ENCODE results near the gene AMPD1. TPM values are rescaled to one million over a fixed set of nuclear protein-coding genes. Genes with fewer than 3 reads are reported as not detected.

The AMPD1 gene
- polyA plus RNA-seq (2012; ENCODE audit: low read depth, missing spikeins): not detected

GRCh38 chr1:114695430-114696058, at the start of gene AMPD1:
AMPD1 (minus strand) TSS chr1:114695546; CDS start chr1:114695471, 75 bp downstream.
- no peak for DNase-seq (ENCODE audit: insufficient read length, low spot score)
- no peak for FAIRE-seq
- TF ChIP-seq POLR2AphosphoS5 (IDR thresholded peaks at IDR 0.05; ENCODE audit: low read depth, low read length): no peak
- TF ChIP-seq SPI1 (IDR thresholded peaks at IDR 0.05; ENCODE audit: low read depth, low read length): no peak
- no peak for TF ChIP-seq POU2F2 (IDR thresholded peaks at IDR 0.05; ENCODE audit: low read depth, low read length)
- TF ChIP-seq POLR2A (IDR thresholded peaks at IDR 0.05; ENCODE audit: low read depth, low read length): no peak
- TF ChIP-seq PAX5 (IDR thresholded peaks at IDR 0.05; ENCODE audit: insufficient read depth, low read length, severe bottlenecking): no peak
- no peak for TF ChIP-seq TAF1 (IDR thresholded peaks at IDR 0.05; ENCODE audit: low read depth, low read length)

GRCh38 chr1:114741963-114742746, 46.8 kb upstream of the AMPD1 start:
- DNase-seq (ENCODE audit: insufficient read length, low spot score) (no peak), FAIRE-seq (no peak)
- TF ChIP-seq POLR2AphosphoS5 (IDR thresholded peaks at IDR 0.05; ENCODE audit: low read depth, low read length) (no peak), SPI1 (IDR thresholded peaks at IDR 0.05; ENCODE audit: low read depth, low read length) (no peak), POLR2A (IDR thresholded peaks at IDR 0.05; ENCODE audit: low read depth, low read length) (no peak), TAF1 (IDR thresholded peaks at IDR 0.05; ENCODE audit: low read depth, low read length) (no peak), POU2F2 (IDR thresholded peaks at IDR 0.05; ENCODE audit: low read depth, low read length) (no peak), PAX5 (IDR thresholded peaks at IDR 0.05; ENCODE audit: insufficient read depth, low read length, severe bottlenecking) (no peak)

- no peak for TF ChIP-seq POLR2AphosphoS5 (IDR thresholded peaks at IDR 0.05; ENCODE audit: low read depth, low read length)
- TF ChIP-seq PAX5 (IDR thresholded peaks at IDR 0.05; ENCODE audit: insufficient read depth, low read length, severe bottlenecking): no peak
- TF ChIP-seq POU2F2 (IDR thresholded peaks at IDR 0.05; ENCODE audit: low read depth, low read length): no peak
- TF ChIP-seq TAF1 (IDR thresholded peaks at IDR 0.05; ENCODE audit: low read depth, low read length): no peak
- FAIRE-seq (no peak), DNase-seq (ENCODE audit: insufficient read length, low spot score) (no peak)
These were observed 45.0 kb upstream of the AMPD1 start for GRCh38 chr1:114740331-114740730.

GRCh38 chr1:114737314-114737849, 42.0 kb upstream of the AMPD1 start:
- DNase-seq (ENCODE audit: insufficient read length, low spot score): no peak
- no peak for TF ChIP-seq POLR2A (IDR thresholded peaks at IDR 0.05; ENCODE audit: low read depth, low read length)
- 0 out of 2 replicates have a peak, but pooled peaks have one; percentile 15 for TF ChIP-seq POLR2AphosphoS5 (IDR thresholded peaks at IDR 0.05; ENCODE audit: low read depth, low read length)
- no peak for FAIRE-seq

GRCh38 chr1:114735479-114735878, 40.1 kb upstream of the AMPD1 start:
- no peak for TF ChIP-seq PAX5 (IDR thresholded peaks at IDR 0.05; ENCODE audit: insufficient read depth, low read length, severe bottlenecking)
- no peak for TF ChIP-seq POLR2AphosphoS5 (IDR thresholded peaks at IDR 0.05; ENCODE audit: low read depth, low read length)
- no peak for TF ChIP-seq POU2F2 (IDR thresholded peaks at IDR 0.05; ENCODE audit: low read depth, low read length)
- no peak for TF ChIP-seq POLR2A (IDR thresholded peaks at IDR 0.05; ENCODE audit: low read depth, low read length)
- TF ChIP-seq TAF1 (IDR thresholded peaks at IDR 0.05; ENCODE audit: low read depth, low read length): no peak
- TF ChIP-seq SPI1 (IDR thresholded peaks at IDR 0.05; ENCODE audit: low read depth, low read length): no peak
- DNase-seq (ENCODE audit: insufficient read length, low spot score) (no peak), FAIRE-seq (no peak)

- no peak for FAIRE-seq
- no peak for TF ChIP-seq SPI1 (IDR thresholded peaks at IDR 0.05; ENCODE audit: low read depth, low read length)
- no peak for TF ChIP-seq POLR2A (IDR thresholded peaks at IDR 0.05; ENCODE audit: low read depth, low read length)
- TF ChIP-seq PAX5 (IDR thresholded peaks at IDR 0.05; ENCODE audit: insufficient read depth, low read length, severe bottlenecking): no peak
- no peak for TF ChIP-seq POU2F2 (IDR thresholded peaks at IDR 0.05; ENCODE audit: low read depth, low read length)
- no peak for TF ChIP-seq TAF1 (IDR thresholded peaks at IDR 0.05; ENCODE audit: low read depth, low read length)
- TF ChIP-seq POLR2AphosphoS5 (IDR thresholded peaks at IDR 0.05; ENCODE audit: low read depth, low read length): no peak
- DNase-seq (ENCODE audit: insufficient read length, low spot score): no peak
These were observed 34.4 kb upstream of the AMPD1 start for GRCh38 chr1:114729782-114730181.

GRCh38 chr1:114728553-114728952, 33.2 kb upstream of the AMPD1 start:
- TF ChIP-seq POLR2A (IDR thresholded peaks at IDR 0.05; ENCODE audit: low read depth, low read length): no peak
- DNase-seq (ENCODE audit: insufficient read length, low spot score): no peak
- no peak for FAIRE-seq

- FAIRE-seq (no peak), DNase-seq (ENCODE audit: insufficient read length, low spot score) (no peak)
- no peak for TF ChIP-seq PAX5 (IDR thresholded peaks at IDR 0.05; ENCODE audit: insufficient read depth, low read length, severe bottlenecking)
- TF ChIP-seq TAF1 (IDR thresholded peaks at IDR 0.05; ENCODE audit: low read depth, low read length): no peak
- no peak for TF ChIP-seq SPI1 (IDR thresholded peaks at IDR 0.05; ENCODE audit: low read depth, low read length)
- no peak for TF ChIP-seq POU2F2 (IDR thresholded peaks at IDR 0.05; ENCODE audit: low read depth, low read length)
- TF ChIP-seq POLR2AphosphoS5 (IDR thresholded peaks at IDR 0.05; ENCODE audit: low read depth, low read length): no peak
- TF ChIP-seq POLR2A (IDR thresholded peaks at IDR 0.05; ENCODE audit: low read depth, low read length): no peak
These were observed 29.9 kb upstream of the AMPD1 start for GRCh38 chr1:114725230-114725629.

GRCh38 chr1:114723915-114724314, 28.6 kb upstream of the AMPD1 start:
- TF ChIP-seq PAX5 (IDR thresholded peaks at IDR 0.05; ENCODE audit: insufficient read depth, low read length, severe bottlenecking) (no peak), POLR2A (IDR thresholded peaks at IDR 0.05; ENCODE audit: low read depth, low read length) (0 out of 2 replicates have a peak, but pooled peaks have one; percentile 4)
- FAIRE-seq: no peak
- no peak for DNase-seq (ENCODE audit: insufficient read length, low spot score)

GRCh38 chr1:114723457-114723856, 28.1 kb upstream of the AMPD1 start:
- FAIRE-seq: no peak
- TF ChIP-seq POU2F2 (IDR thresholded peaks at IDR 0.05; ENCODE audit: low read depth, low read length) (no peak), PAX5 (IDR thresholded peaks at IDR 0.05; ENCODE audit: insufficient read depth, low read length, severe bottlenecking) (no peak), TAF1 (IDR thresholded peaks at IDR 0.05; ENCODE audit: low read depth, low read length) (no peak), SPI1 (IDR thresholded peaks at IDR 0.05; ENCODE audit: low read depth, low read length) (no peak), POLR2AphosphoS5 (IDR thresholded peaks at IDR 0.05; ENCODE audit: low read depth, low read length) (no peak), POLR2A (IDR thresholded peaks at IDR 0.05; ENCODE audit: low read depth, low read length) (no peak)
- no peak for DNase-seq (ENCODE audit: insufficient read length, low spot score)

Measured in GM12891 (cell line).